GM18861 (cell line): ENCODE data around the gene ZGPAT.
"Not testable (repeated sequence)": the region's sequence is repeated elsewhere in the genome, so short reads cannot be mapped to it uniquely, and the experiment has no call there.

Experiments used
- ATAC-seq: cut with Tn5 transposase; IDR thresholded peaks from one replicate; pipeline ENCODE4 v1.9.1; 2021; ENCODE audit not compliant: unreplicated experiment

ZGPAT gene

DNA sequence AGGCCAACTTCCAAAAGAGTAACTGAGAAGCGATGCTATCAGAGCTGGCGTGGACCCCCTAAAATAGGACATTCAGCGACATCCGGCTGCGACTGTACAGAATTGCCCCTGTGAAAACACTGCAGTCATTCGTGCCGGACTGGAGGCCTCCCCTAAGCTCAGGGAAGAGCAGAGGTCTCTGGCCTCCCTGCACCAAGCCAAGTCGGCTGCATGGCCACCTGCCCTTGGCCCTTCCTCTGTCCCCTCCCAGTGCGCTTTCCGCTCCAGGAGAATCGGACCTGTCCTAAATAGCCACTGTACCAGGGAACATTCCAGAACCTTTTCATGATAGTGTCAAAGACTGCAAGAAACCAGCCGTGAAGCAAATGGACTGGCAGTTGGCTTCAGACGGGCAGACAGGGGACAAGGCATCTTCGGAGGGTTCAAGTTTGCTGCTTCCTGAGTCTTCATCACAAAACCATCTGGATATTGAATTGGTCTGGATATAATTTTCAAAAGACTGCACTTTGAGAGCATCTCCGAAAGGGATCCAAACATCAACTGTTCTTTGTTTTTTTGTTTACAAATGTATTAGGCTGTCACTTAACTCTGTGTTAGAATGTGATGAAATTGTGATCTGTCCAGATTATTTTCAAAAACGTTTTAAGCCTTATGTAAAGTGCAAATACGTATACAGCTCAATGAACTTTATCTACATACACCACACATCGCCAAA lies 48.3 kb downstream of the ZGPAT start:
- no peak for ATAC-seq

GRCh38 chr20:63756648-63756991 lies 48.8 kb downstream of the ZGPAT start:
- no peak for ATAC-seq

GRCh38 chr20:63758152-63758551 lies 50.3 kb downstream of the ZGPAT start:
- ATAC-seq, result no peak

- no peak for ATAC-seq
Measured at GRCh38 chr20:63759377-63759901, 51.6 kb downstream of the ZGPAT start.

- ATAC-seq, result no peak
Measured at GRCh38 chr20:63765082-63765873, 57.4 kb downstream of the ZGPAT start.

GRCh38 chr20:63765902-63766301 lies 58.1 kb downstream of the ZGPAT start:
- ATAC-seq, result no peak

- no peak for ATAC-seq
Measured at GRCh38 chr20:63766695-63767426, 59.0 kb downstream of the ZGPAT start.

DNA sequence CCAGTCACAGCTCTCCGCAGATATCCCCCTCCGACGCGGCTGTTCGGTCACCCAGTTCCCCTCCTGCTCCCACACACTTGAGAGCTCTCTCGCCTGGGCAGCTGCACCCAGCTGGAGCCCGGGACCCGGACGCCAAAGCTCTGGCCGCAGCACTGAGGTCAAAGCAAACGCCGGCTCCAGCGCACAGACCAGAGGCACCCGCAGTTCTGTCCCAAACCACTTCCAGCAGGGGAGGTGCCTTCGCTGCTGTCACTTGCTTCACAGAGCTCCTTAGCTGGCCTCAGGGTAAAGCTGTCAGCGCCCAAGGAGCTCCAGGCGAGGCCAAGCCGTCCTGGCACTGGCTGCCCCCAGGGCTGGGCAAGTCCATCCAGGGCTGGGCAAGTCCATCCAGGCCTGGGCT lies 59.6 kb downstream of the ZGPAT start:
- no peak for ATAC-seq

GRCh38 chr20:63767886-63768285 lies 60.0 kb downstream of the ZGPAT start:
- no peak for ATAC-seq

DNA sequence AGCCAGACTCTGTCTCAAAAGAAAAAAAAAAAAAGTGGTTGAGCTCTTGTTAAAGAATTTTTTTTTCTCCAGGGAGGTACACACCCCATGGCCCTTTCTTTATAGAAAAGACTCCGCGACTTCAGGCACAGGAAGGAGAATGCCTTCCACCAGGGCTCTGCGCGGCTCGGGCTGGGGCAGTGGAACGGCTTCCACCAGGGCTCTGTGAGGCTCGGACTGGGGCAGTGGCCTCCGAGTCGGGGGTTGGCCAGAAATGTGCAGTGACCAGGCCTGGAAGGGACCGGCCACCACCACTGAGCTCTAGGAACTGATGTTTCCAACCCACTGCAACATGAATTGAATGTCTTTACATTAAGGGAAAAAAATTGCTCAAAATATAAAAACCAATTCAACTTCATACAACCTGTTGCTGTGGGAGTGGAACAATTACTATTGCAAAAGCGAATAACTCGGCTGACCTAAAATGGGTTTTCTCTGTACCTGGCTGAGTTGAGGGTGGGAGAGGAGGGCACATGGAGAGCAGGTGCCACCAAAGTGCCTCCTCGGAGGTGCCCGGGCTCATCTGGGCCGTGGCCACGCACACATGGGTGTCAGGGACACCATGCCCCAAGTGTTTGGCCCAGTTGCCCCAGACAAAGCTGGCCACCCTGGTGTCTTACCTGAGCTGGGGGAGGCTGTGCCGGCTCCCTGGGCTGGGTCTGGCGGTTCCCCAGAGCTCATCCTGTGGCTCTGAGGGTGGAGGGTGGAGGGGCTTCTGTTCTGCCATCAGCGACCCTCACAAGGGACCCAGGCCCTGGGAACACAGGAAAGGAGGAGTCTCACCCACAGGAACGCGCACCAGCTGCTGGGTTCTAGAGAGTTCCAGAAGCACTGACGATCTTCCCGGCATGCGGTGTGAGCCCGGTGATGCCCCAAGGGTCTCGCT lies 61.0 kb downstream of the ZGPAT start:
- no peak for ATAC-seq

DNA sequence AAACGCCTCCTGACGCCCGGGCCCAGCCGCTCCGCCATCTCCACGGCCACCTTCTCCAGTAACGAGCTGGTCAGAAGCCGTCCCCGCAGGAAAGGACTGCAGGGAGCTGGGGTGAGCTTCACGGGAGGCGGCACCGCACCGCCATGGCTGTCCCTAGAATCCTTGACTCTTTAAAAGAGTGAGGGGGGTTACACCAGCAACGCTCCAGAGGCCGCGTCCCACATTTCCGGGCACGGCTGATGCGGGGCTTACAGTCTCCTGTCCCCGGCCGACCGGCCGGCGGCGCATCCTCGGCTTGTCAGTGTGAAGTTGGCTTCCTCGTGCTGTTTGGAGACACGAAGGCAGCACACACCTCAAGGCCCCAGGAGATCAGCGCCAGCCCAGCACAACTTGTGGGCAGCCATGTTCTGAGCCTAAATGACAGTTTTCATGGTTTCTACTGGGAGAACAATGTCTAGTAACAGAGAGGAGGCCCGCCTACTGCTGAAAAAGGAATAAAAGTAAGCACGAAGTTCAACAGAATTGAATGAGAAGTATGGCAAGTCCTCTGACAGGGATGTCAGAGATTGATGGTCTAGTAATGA lies 62.1 kb downstream of the ZGPAT start:
- no peak for ATAC-seq

- no peak for ATAC-seq
Measured at GRCh38 chr20:63771046-63771707, 63.3 kb downstream of the ZGPAT start.

DNA sequence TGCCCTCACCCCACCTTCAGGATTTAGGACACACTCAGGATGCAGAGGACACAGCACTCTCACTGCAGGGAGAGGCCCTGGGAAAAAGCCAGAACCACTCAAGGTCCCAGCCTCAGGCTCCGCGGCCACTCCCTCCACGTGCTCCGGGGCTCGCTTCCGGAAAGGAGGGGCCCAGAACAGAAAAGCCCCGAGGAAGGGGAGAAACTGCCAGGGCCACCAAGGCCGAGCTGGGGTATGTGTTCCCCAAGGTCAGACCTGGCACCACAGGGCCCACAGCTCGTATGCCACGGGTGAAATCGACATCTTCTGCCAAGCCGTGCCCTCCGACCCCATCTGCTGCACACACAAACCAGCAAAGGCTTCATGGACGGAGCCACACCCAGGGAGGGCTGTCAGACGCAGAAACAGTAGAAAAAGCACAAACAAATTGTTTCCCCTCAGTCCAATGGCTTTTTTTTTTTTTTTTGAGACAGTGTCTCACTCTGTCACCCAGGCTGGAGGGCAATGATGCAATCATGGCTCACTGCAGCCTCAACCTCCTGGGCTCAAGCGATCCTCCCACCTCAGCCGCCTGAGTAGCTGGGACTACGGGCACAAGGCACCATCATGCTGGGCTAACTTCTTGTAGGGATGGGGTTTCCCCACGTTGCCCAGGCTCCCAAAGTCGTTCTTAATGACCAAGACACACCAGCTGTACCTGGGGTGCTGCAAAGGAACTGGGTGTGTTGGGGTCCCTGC lies 65.1 kb downstream of the ZGPAT start:
- no peak for ATAC-seq

DNA sequence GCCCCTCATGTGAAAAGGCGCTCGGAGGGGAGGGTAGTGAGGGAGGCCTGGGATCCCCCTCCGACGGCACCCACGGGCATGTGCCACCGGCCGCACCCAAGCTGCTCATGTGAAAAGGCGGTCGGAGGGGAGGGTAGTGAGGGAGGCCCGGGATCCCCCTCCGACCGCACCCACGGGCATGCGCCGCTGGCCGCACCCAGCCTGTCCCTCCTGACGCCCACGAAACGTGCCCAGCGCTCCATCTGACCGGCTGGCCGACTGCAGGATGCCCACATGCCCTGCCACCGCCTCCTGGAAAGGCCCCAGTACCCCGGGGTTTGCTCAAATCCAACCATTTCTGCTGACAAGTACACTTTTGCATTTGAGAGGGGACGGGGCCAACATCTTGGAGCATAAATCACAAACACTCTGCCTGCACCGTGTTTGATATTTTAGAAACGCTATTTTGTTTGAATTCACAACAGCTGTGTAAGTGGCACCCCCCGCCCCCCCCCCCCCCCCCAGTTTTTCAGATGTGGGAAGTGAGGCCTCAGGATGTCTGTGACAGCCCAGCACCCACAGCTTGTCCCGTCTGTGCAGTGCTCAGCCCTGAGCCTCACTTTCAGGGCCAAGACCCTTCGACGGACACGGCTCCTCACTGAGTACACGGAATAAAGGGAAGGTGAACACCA lies 65.9 kb downstream of the ZGPAT start:
- no peak for ATAC-seq

GRCh38 chr20:63774306-63774705 lies 66.5 kb downstream of the ZGPAT start:
- no peak for ATAC-seq

GRCh38 chr20:63775096-63775978 lies 67.5 kb downstream of the ZGPAT start:
- no peak for ATAC-seq

DNA sequence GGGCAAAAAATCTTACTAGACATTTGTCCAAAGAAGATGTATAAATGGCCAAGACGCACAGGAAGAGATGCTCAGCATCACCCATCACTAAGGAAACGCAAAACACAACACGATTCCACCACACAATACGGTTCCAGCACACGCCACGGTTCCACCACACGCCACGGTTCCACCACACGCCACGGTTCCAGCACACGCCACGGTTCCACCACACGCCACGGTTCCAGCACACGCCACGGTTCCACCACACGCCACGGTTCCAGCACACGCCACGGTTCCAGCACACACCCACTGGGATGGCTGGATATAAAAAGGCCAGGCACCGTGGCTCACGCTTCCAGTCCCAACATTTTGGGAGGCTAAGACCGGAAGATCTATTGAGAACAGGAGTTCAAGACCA lies 69.0 kb downstream of the ZGPAT start:
- ATAC-seq, result not testable (repeated sequence)

DNA sequence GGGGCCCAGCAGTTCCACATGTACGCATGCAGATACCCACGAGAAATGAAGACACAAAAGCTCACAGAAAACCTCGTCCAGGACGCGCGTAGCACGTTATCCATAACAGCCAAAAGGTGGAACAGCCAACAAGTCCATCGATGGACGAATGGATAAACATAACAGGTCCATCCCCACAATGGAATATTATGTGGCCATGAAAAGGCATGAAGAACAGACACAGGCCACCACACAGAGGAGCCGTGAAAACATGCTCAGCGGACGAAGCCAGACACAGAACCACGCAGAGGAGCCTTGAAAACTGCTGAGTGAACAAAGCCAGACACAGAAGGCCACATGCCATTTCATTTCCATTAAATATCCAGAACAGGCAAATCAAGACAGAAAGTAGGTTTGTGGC lies 69.8 kb downstream of the ZGPAT start:
- no peak for ATAC-seq
